Measurements from ENCODE around the gene WDR18.

- no peak for TF ChIP-seq CTCF (conservative IDR thresholded peaks at IDR 0.05; ENCODE audit: low read depth, low read length)
- TF ChIP-seq CHD1 (IDR thresholded peaks at IDR 0.05; ENCODE audit: low read depth, low read length): no peak
- TF ChIP-seq RCOR1 (IDR thresholded peaks at IDR 0.05; ENCODE audit: insufficient replicate concordance, low read length): no peak
- no peak for TF ChIP-seq POLR2A (IDR thresholded peaks at IDR 0.05; ENCODE audit: low read depth, low read length)
- TF ChIP-seq CEBPB (IDR thresholded peaks at IDR 0.05; ENCODE audit: low read depth, low read length): no peak
- no peak for TF ChIP-seq RFX5 (IDR thresholded peaks at IDR 0.05; ENCODE audit: low read depth, low read length)
- no peak for TF ChIP-seq MAZ (IDR thresholded peaks at IDR 0.05; ENCODE audit: borderline replicate concordance, low read depth, low read length)
- TF ChIP-seq ELK1 (IDR thresholded peaks at IDR 0.05; ENCODE audit: borderline replicate concordance, low read depth, low read length): no peak
- no peak for TF ChIP-seq USF2 (IDR thresholded peaks at IDR 0.05; ENCODE audit: low read depth, low read length)
- no peak for TF ChIP-seq FOS (IDR thresholded peaks at IDR 0.05; ENCODE audit: low read depth, low read length)
- TF ChIP-seq RAD21 (IDR thresholded peaks at IDR 0.05; ENCODE audit: low read length): no peak
- no peak for TF ChIP-seq BHLHE40 (IDR thresholded peaks at IDR 0.05; ENCODE audit: low read depth, low read length)
- TF ChIP-seq SMC3 (IDR thresholded peaks at IDR 0.05; ENCODE audit: low read depth, low read length): no peak
- no peak for TF ChIP-seq MXI1 (IDR thresholded peaks at IDR 0.05; ENCODE audit: borderline replicate concordance, low read depth, low read length)
Measured at GRCh38 chr19:1004803-1005664, 20.9 kb downstream of the WDR18 start.
